ENCODE data around the gene SYNE2.

DNA sequence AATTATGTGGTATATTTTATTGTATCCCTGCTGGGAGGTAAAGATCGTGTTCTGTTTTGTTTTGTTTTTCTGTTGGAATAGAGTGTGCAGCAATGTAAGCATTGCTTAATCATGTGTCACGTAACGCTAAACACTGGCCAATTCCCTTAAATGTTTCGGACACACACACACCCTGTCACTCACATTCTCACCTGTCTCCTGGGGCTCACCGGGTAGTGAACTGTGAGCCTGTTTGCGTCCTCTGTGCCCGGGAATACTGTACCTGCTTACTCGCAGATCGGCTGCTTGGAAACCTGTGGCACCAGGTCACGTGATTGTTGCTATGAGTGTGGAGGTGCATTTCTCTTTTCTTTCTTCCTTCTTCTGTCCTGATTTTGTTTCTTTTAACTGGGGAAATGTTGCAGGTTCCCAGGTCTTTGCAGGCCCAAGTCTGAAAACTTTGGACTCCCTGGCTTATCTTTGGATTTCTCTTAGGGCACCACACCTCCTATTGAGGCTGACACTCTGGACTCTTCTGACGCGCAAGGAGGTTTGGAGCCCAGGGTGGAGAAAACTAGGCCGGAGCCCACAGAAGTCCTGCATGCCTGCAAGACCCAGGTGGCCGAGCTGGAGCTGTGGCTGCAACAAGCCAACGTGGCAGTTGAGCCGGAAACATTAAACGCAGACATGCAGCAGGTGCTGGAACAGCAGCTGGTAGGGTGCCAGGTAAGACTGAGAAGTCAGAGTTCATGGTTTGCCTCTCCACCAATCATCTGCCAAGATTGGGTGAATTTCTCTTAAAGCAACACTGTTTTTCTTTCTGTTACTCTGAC lies 260.3 kb downstream of the SYNE2 start:
- TF ChIP-seq, protein P1, sequence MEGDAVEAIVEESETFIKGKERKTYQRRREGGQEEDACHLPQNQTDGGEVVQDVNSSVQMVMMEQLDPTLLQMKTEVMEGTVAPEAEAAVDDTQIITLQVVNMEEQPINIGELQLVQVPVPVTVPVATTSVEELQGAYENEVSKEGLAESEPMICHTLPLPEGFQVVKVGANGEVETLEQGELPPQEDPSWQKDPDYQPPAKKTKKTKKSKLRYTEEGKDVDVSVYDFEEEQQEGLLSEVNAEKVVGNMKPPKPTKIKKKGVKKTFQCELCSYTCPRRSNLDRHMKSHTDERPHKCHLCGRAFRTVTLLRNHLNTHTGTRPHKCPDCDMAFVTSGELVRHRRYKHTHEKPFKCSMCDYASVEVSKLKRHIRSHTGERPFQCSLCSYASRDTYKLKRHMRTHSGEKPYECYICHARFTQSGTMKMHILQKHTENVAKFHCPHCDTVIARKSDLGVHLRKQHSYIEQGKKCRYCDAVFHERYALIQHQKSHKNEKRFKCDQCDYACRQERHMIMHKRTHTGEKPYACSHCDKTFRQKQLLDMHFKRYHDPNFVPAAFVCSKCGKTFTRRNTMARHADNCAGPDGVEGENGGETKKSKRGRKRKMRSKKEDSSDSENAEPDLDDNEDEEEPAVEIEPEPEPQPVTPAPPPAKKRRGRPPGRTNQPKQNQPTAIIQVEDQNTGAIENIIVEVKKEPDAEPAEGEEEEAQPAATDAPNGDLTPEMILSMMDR (IDR thresholded peaks at IDR 0.05; ENCODE audit: poor library complexity, severe bottlenecking): no peak
- TF ChIP-seq EP300 (conservative IDR thresholded peaks at IDR 0.05; ENCODE audit: poor library complexity, severe bottlenecking): no peak
- no peak for TF ChIP-seq EZH2 (IDR thresholded peaks at IDR 0.05; ENCODE audit: borderline replicate concordance, insufficient read depth, low read length, poor library complexity, severe bottlenecking)
- TF ChIP-seq SMC3 (conservative IDR thresholded peaks at IDR 0.05; ENCODE audit: poor library complexity): no peak
- TF ChIP-seq, protein P2, sequence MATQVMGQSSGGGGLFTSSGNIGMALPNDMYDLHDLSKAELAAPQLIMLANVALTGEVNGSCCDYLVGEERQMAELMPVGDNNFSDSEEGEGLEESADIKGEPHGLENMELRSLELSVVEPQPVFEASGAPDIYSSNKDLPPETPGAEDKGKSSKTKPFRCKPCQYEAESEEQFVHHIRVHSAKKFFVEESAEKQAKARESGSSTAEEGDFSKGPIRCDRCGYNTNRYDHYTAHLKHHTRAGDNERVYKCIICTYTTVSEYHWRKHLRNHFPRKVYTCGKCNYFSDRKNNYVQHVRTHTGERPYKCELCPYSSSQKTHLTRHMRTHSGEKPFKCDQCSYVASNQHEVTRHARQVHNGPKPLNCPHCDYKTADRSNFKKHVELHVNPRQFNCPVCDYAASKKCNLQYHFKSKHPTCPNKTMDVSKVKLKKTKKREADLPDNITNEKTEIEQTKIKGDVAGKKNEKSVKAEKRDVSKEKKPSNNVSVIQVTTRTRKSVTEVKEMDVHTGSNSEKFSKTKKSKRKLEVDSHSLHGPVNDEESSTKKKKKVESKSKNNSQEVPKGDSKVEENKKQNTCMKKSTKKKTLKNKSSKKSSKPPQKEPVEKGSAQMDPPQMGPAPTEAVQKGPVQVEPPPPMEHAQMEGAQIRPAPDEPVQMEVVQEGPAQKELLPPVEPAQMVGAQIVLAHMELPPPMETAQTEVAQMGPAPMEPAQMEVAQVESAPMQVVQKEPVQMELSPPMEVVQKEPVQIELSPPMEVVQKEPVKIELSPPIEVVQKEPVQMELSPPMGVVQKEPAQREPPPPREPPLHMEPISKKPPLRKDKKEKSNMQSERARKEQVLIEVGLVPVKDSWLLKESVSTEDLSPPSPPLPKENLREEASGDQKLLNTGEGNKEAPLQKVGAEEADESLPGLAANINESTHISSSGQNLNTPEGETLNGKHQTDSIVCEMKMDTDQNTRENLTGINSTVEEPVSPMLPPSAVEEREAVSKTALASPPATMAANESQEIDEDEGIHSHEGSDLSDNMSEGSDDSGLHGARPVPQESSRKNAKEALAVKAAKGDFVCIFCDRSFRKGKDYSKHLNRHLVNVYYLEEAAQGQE (IDR thresholded peaks at IDR 0.05; ENCODE audit: borderline replicate concordance): no peak

Data from neural cell (in vitro differentiated cells).